Thymus (tissue), 11 donors: ENCODE measurements around the gene NDP. TPM values are rescaled to one million over a fixed set of nuclear protein-coding genes. Genes with fewer than 3 reads are reported as not detected.

ENCODE experiments used
- DNase-seq, 9 donors: peaks; one replicate each; pipeline ENCODE4 v3.0.0-alpha.2; 2013; ENCODE audit warnings: low spot score in 9 of 9, low read depth in 6 of 9, missing footprints in 1 of 9
- H3K27ac ChIP-seq, 2 donors: one replicate each; pipeline ENCODE4 v1.5.1; 2013; ENCODE audit warnings: control low read depth in 1 of 2, low read depth in 1 of 2, low read length in 1 of 2, mild to moderate bottlenecking in 1 of 2, moderate library complexity in 1 of 2
- H3K27me3 ChIP-seq, 2 donors: one replicate each; pipeline ENCODE4 v1.5.1; 2013; ENCODE audit warnings: low read length in 1 of 2; ENCODE audit not compliant: control insufficient read depth in 2 of 2, insufficient read depth in 1 of 2
- H3K36me3 ChIP-seq, 2 donors: one replicate each; pipeline ENCODE4 v1.5.1; 2013; ENCODE audit warnings: low read length in 1 of 2, mild to moderate bottlenecking in 1 of 2, moderate library complexity in 1 of 2; ENCODE audit not compliant: control insufficient read depth in 2 of 2, insufficient read depth in 2 of 2
- H3K4me1 ChIP-seq, 2 donors: one replicate each; pipeline ENCODE4 v1.5.1; 2013; ENCODE audit warnings: low read length in 2 of 2; ENCODE audit not compliant: control insufficient read depth in 2 of 2, insufficient read depth in 2 of 2
- H3K4me3 ChIP-seq, 2 donors: one replicate each; pipeline ENCODE4 v1.5.1; 2013; ENCODE audit warnings: low read length in 2 of 2, control low read depth in 1 of 2, mild to moderate bottlenecking in 1 of 2
- H3K9me3 ChIP-seq, 2 donors: one replicate each; pipeline ENCODE4 v1.5.1; 2013; ENCODE audit warnings: low read length in 1 of 2, mild to moderate bottlenecking in 1 of 2; ENCODE audit not compliant: control insufficient read depth in 2 of 2, insufficient read depth in 1 of 2
- WGBS: extraction: QIAGEN DNeasy Blood & Tissue Kit; methylation state at CpG from one replicate; pipeline ENCODE4 v1.1.7; 2013; 5-methylcytosine and 5-hydroxymethylcytosine counted together
- polyA plus RNA-seq: library from polyadenylated mRNA; stranded (reverse); fragments of 200-250 nt; gene quantifications from one replicate; pipeline ENCODE4 v1.2.3, GENCODE V29; 2013
- total RNA-seq: library from RNA; stranded (reverse); fragments of 120-200 nt; gene quantifications from one replicate; pipeline ENCODE4 v1.2.4, GENCODE V29; 2013
- donor health status: healthy.

Gene NDP
- total and polyA plus RNA-seq, 2 donors, result 0.05 to 0.21 TPM

GRCh38 chrX:44006081-44006480, 32.9 kb upstream of the NDP start:
- no peak for DNase-seq
- Histone ChIP-seq H3K27me3 (no peaks in the 10 kb centered on the region), H3K27ac (no peak overlapping the region), H3K9me3 (no peaks in the 10 kb centered on the region), H3K36me3 (no peaks in the 10 kb centered on the region), H3K4me1 (no peaks in the 10 kb centered on the region), H3K4me3 (no peak overlapping the region)
- 93% methylated on average over 1 of the region's 1 CpG for WGBS

DNA sequence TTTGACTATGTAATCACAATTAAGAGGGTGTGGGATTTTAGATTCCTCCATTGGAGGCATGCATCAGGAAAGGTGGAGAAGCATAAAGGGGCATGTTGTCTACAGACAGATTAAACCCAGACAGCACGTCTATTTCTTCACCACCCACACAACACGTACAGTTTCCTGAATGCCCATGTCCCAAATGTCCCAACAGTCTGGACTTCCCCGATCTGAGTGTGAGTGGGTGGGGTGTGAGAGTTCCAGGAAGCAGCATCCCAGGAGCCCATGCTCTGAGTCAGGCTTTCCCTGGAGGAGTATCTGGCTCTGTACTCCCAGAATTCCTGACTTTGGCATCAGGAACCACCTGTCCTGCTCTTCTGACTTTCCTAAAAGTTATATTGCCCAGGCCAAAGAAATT, 30.8 kb upstream of the NDP start:
- Histone ChIP-seq H3K27ac (no peak overlapping the region), H3K27me3 (no peaks in the 10 kb centered on the region), H3K4me1 (no peaks in the 10 kb centered on the region), H3K36me3 (no peaks in the 10 kb centered on the region), H3K9me3 (no peaks in the 10 kb centered on the region), H3K4me3 (no peak overlapping the region)
- DNase-seq, result no peak
- WGBS, result 89% methylated on average over 3 of the region's 3 CpGs

DNA sequence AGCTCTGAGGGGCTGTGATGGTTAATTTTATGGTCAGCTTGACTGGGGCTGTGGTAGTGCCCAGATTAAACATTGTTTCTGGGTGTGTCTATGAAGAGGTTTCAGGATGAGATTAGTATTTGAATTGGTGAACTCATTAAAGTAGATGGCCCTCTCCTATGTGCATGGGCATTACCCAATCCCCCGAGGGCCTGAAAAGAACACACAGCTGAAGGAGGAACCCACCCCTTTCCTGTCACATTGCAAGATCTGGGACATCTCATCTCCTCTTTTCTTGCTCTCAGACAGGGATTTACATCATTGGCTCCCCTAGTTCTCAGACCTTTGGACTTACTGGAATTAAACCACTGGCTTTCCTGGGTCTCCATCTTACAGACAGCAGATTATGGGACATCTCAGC, 29.4 kb upstream of the NDP start:
- no peak for DNase-seq
- H3K27ac ChIP-seq, result no peak overlapping the region
- no peaks in the 10 kb centered on the region for H3K9me3 ChIP-seq
- H3K4me1 ChIP-seq, result no peaks in the 10 kb centered on the region
- no peak overlapping the region for H3K4me3 ChIP-seq
- H3K36me3 ChIP-seq, result no peaks in the 10 kb centered on the region
- H3K27me3 ChIP-seq, result no peaks in the 10 kb centered on the region
- WGBS, result 81% methylated on average over 1 of the region's 1 CpG

DNA sequence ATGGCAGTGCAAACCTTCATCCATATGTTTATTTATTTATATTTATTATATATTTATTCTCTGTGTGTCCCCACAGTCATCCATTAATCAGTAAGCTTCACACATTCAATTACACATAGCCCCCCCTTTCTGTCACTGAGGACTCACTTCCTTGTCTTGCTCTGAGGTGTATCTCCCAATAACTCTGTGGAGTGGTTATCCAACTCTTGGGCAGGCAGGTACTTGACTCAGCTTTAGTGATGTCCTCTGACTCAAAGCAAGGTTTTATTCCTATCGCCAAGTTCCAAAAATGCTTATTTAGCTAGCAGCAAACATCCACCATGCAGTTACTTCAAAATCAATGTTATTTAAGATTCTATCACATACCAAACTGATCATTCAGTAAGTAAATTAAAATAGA, 25.2 kb upstream of the NDP start:
- 100% methylated on average over 1 of the region's 1 CpG for WGBS
- no peak for DNase-seq

GRCh38 chrX:43996491-43996890, 23.3 kb upstream of the NDP start:
- WGBS, result 100% methylated on average over 2 of the region's 2 CpGs
- Histone ChIP-seq H3K36me3 (no peaks in the 10 kb centered on the region), H3K4me1 (no peaks in the 10 kb centered on the region), H3K4me3 (no peak overlapping the region), H3K27me3 (no peaks in the 10 kb centered on the region), H3K27ac (no peak overlapping the region), H3K9me3 (no peaks in the 10 kb centered on the region)
- no peak for DNase-seq

More for the DNA sequence above, 25.2 kb upstream of the NDP start:
- Histone ChIP-seq H3K9me3 (no peaks in the 10 kb centered on the region), H3K27me3 (no peaks in the 10 kb centered on the region), H3K4me3 (no peak overlapping the region), H3K4me1 (no peaks in the 10 kb centered on the region), H3K36me3 (no peaks in the 10 kb centered on the region), H3K27ac (no peak overlapping the region)

DNA sequence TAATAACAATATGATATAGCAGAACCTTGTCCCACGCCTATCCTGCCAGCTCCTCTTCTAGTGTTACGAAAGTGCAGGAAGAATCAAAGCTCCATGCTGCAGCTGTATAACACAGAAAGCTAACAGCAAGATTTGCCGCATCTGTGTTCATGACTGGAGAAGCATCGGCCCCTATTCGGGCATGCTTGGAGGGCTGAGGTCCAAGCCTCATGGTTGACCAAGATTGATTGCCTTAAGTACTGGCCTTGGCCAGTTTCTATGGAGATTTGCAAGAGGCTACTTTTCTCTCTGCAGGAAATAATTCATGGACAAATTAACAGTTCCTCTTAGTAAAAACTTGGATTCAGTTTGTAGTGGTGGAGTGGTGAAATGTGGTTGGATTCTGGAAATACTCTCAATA, 12.9 kb upstream of the NDP start:
- Histone ChIP-seq H3K36me3 (no peaks in the 10 kb centered on the region), H3K9me3 (no peaks in the 10 kb centered on the region), H3K27me3 (no peaks in the 10 kb centered on the region), H3K4me1 (no peaks in the 10 kb centered on the region), H3K27ac (no peak overlapping the region), H3K4me3 (no peak overlapping the region)
- WGBS, result 94% methylated on average over 5 of the region's 5 CpGs
- DNase-seq, result no peak

DNA sequence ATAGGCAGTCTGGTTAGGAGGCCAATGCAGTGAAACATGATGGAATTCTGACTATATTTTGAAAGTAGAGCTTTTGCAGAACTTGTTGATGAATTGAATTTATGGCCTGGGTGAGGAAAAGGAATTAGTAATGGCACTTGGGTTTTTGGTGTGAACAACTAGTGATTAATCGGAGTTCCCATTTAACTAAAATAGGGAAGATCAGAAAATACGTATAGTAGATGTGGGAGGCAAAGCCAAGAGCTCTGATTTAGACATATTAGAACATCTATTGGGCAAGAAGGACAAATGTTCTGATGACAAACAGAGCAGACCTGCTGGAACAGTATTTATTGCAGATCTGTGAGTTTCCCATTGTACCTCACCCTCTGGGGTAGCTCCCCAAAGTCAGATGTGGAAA, 12.3 kb upstream of the NDP start:
- 98% methylated on average over 2 of the region's 2 CpGs for WGBS
- Histone ChIP-seq H3K27me3 (no peaks in the 10 kb centered on the region), H3K36me3 (no peaks in the 10 kb centered on the region), H3K9me3 (no peaks in the 10 kb centered on the region), H3K4me1 (no peaks in the 10 kb centered on the region), H3K4me3 (no peak overlapping the region), H3K27ac (no peak overlapping the region)
- DNase-seq, result no peak

DNA sequence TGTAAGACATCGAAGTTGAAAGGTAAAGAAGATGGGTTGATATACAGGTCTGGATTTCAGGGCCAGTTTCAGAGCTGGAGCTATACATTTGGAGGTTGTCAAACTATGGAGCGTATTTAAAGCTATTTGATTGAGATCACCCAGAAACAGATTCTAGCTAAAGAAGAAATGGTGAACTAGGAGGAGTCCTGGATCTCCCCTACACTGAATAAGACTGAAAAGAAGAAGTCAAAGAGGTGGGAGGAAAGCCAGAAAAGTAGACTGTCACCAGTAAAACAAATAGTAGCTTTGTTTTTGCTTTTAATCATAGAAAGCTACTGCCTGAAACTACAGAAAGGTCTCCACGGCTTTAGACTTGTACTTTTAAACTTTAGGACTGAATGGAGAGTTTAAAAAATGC, 5.0 kb upstream of the NDP start:
- WGBS, result 92% methylated on average over 3 of the region's 3 CpGs
- Histone ChIP-seq H3K27me3 (peaks cover 0 to 14% of the 10 kb centered on the region in 2 donors), H3K4me3 (no peak overlapping the region), H3K4me1 (no peaks in the 10 kb centered on the region), H3K9me3 (no peaks in the 10 kb centered on the region), H3K36me3 (no peaks in the 10 kb centered on the region), H3K27ac (no peak overlapping the region)
- no peak for DNase-seq

GRCh38 chrX:43976205-43976604, 3.0 kb upstream of the NDP start:
- no peak for DNase-seq
- no peak overlapping the region for H3K4me3 ChIP-seq
- H3K36me3 ChIP-seq, result no peaks in the 10 kb centered on the region
- H3K27me3 ChIP-seq, result peaks cover 0 to 26% of the 10 kb centered on the region in 2 donors
- no peak overlapping the region for H3K27ac ChIP-seq
- H3K9me3 ChIP-seq, result no peaks in the 10 kb centered on the region
- H3K4me1 ChIP-seq, result no peaks in the 10 kb centered on the region

DNA sequence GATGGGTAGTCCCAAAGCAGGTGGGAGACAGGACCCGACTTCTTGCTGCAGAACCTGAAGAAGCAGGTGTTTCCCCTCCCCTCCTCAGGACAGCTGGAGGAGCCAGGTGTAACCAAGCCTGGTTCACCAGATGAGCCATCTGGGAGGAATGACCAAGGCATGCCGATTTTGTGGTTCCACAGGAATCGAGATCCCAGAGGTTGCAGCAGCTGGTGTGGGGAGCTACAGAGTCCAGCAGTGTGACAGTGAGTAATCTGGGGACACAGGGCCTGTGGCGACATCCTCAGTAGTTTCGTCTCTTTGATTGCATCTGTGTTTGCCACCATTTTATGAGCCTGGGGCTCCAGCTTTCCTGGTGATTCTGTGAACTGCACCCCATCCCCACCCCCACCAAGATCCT, 2.6 kb upstream of the NDP start:
- Histone ChIP-seq H3K4me1 (no peaks in the 10 kb centered on the region), H3K27me3 (peaks cover 0 to 26% of the 10 kb centered on the region in 2 donors), H3K4me3 (no peak overlapping the region), H3K27ac (no peak overlapping the region), H3K9me3 (no peaks in the 10 kb centered on the region), H3K36me3 (no peaks in the 10 kb centered on the region)
- no peak for DNase-seq
- 77% methylated on average over 5 of the region's 5 CpGs for WGBS
